ENCODE results near the gene SPATA18.

Gene SPATA18

GRCh38 chr4:52045028-52045427, 6.1 kb upstream of the SPATA18 start:
- TF ChIP-seq CTCF (IDR thresholded peaks at IDR 0.05; ENCODE audit: low read depth, low read length, missing control alignments): no peak
- in situ Hi-C loops (cut with HindIII; ENCODE audit: low sequenced_read_pairs): no loop called here
- H3K4me3 ChIP-seq (ENCODE audit: low read depth, low read length): no peak overlapping the region
- no peak for DNase-seq (ENCODE audit: low read depth)

GRCh38 chr4:52049266-52049665, 1.8 kb upstream of the SPATA18 start:
- no peak for DNase-seq (ENCODE audit: low read depth)
- no peak for TF ChIP-seq CTCF (IDR thresholded peaks at IDR 0.05; ENCODE audit: low read depth, low read length, missing control alignments)
- in situ Hi-C loops (cut with HindIII; ENCODE audit: low sequenced_read_pairs): no loop called here
- no peak overlapping the region for H3K4me3 ChIP-seq (ENCODE audit: low read depth, low read length)

GRCh38 chr4:52051615-52052474, 741 bp downstream of the SPATA18 start:
- peak; percentile 65 for DNase-seq (ENCODE audit: low read depth)
- no peak for TF ChIP-seq CTCF (IDR thresholded peaks at IDR 0.05; ENCODE audit: low read depth, low read length, missing control alignments)
- H3K4me3 ChIP-seq (ENCODE audit: low read depth, low read length): peak overlapping the region; percentile 70
- in situ Hi-C loops (cut with HindIII; ENCODE audit: low sequenced_read_pairs): no loop called here

- in situ Hi-C loops (cut with HindIII; ENCODE audit: low sequenced_read_pairs): no loop called here
- no peak for TF ChIP-seq CTCF (IDR thresholded peaks at IDR 0.05; ENCODE audit: low read depth, low read length, missing control alignments)
- DNase-seq (ENCODE audit: low read depth): no peak
- peak overlapping the region; percentile 70 for H3K4me3 ChIP-seq (ENCODE audit: low read depth, low read length)
Measured at GRCh38 chr4:52052475-52052780, 1.3 kb downstream of the SPATA18 start.

GRCh38 chr4:52054254-52054653, 3.1 kb downstream of the SPATA18 start:
- no peak for TF ChIP-seq CTCF (IDR thresholded peaks at IDR 0.05; ENCODE audit: low read depth, low read length, missing control alignments)
- DNase-seq (ENCODE audit: low read depth): no peak
- in situ Hi-C loops (cut with HindIII; ENCODE audit: low sequenced_read_pairs): no loop called here
- H3K4me3 ChIP-seq (ENCODE audit: low read depth, low read length): no peak overlapping the region

- no peak overlapping the region for H3K4me3 ChIP-seq (ENCODE audit: low read depth, low read length)
- TF ChIP-seq CTCF (IDR thresholded peaks at IDR 0.05; ENCODE audit: low read depth, low read length, missing control alignments): no peak
- no peak for DNase-seq (ENCODE audit: low read depth)
- in situ Hi-C loops (cut with HindIII; ENCODE audit: low sequenced_read_pairs): no loop called here
Measured at GRCh38 chr4:52057196-52057595, 6.1 kb downstream of the SPATA18 start.

Measured in astrocyte of the cerebellum (primary cell).